ENCODE measurements around the gene TMEM154.

DNA sequence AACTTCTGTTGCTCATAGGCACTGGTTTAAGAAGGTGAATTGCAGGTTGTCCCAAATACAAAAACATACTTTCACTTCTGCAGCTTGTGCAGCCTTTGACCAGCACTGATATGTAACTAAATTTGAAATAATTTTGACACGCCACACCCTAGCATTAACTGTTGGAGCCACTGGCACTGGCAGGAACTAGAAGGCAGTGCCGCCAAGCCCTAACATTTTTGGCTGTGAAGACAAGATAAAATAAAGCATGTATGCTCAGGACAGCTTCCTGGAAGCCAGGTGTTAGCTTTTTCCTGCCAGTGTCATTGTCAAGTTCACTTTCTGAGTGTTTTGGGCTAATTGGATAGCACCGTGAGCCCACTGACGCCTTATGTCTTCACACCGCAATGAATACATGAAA, 78.6 kb downstream of the TMEM154 start:
- no peak for TF ChIP-seq EZH2 (IDR thresholded peaks at IDR 0.05; ENCODE audit: borderline replicate concordance, low read length)
- TF ChIP-seq, protein P1, sequence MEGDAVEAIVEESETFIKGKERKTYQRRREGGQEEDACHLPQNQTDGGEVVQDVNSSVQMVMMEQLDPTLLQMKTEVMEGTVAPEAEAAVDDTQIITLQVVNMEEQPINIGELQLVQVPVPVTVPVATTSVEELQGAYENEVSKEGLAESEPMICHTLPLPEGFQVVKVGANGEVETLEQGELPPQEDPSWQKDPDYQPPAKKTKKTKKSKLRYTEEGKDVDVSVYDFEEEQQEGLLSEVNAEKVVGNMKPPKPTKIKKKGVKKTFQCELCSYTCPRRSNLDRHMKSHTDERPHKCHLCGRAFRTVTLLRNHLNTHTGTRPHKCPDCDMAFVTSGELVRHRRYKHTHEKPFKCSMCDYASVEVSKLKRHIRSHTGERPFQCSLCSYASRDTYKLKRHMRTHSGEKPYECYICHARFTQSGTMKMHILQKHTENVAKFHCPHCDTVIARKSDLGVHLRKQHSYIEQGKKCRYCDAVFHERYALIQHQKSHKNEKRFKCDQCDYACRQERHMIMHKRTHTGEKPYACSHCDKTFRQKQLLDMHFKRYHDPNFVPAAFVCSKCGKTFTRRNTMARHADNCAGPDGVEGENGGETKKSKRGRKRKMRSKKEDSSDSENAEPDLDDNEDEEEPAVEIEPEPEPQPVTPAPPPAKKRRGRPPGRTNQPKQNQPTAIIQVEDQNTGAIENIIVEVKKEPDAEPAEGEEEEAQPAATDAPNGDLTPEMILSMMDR (IDR thresholded peaks at IDR 0.05; ENCODE audit: low read length) = no peak

All from OCI-LY1 (cell line).